Neutrophil (primary cell): ENCODE data around the gene SNX3.

Source experiments
- H3K27ac ChIP-seq: fragments of 200-600 bp; sonication (generic); 2 replicates; pipeline ENCODE4 v1.5.1; 2016; ENCODE audit warnings: mild to moderate bottlenecking, moderate library complexity
- H3K27me3 ChIP-seq: fragments of 200-600 bp; sonication (generic); 2 replicates; pipeline ENCODE4 v1.6.0; 2016; ENCODE audit warnings: mild to moderate bottlenecking
- H3K36me3 ChIP-seq: fragments of 200-600 bp; sonication (generic); 2 replicates; pipeline ENCODE4 v1.5.1; 2017
- H3K4me1 ChIP-seq, 2 experiments: fragments of 200-600 bp in 1 of 2; sonication (generic) in 1 of 2; 1 replicate in 1 of 2; 2 replicates in 1 of 2; pipeline versions ENCODE4 v1.5.1 to v1.6.1; 2013 to 2016; ENCODE audit warnings: low read depth in 1 of 2, low read length in 1 of 2, mild to moderate bottlenecking in 1 of 2, moderate library complexity in 1 of 2; ENCODE audit not compliant: control insufficient read depth in 1 of 2, insufficient read depth in 1 of 2
- H3K4me3 ChIP-seq, 2 experiments: fragments of 200-600 bp in 1 of 2; sonication (generic) in 1 of 2; 1 replicate in 1 of 2; 2 replicates in 1 of 2; pipeline ENCODE4 v1.5.1; 2013 to 2016; ENCODE audit warnings: low read depth in 1 of 2, low read length in 1 of 2, mild to moderate bottlenecking in 1 of 2, moderate library complexity in 1 of 2
- H3K9me3 ChIP-seq: fragments of 200-600 bp; sonication (generic); 2 replicates; pipeline ENCODE4 v1.5.1; 2016
- TF ChIP-seq, protein P1 (sequence below): fragments of 200-600 bp; sonication (generic); IDR thresholded peaks from 2 replicates; pipeline ENCODE4 v1.5.1; 2016; ENCODE audit warnings: antibody characterized with exemption

The SNX3 gene

DNA sequence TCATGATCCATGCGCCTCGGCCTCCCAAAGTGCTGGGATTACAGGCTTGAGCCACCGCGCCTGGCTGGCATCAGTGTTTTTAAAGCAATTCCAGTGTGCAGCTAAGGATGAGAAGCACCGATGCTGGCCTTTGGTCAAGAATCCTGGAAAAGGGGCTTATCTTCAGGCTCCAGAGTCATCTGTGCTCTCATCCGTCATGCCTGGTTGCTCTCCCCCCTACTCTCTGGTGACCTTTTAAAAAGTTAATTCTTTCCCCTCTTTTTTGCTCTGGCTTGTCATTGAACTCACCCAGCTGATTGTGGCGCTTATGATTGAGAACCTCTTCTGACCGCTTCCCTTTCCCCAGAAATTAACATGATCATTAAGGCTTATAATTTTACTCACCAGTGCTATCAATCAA lies 66.3 kb downstream of the SNX3 start:
- Histone ChIP-seq H3K9me3 (no peaks in the 10 kb centered on the region), H3K27ac (no peak overlapping the region), H3K4me3 (no peak overlapping the region), H3K36me3 (no peaks in the 10 kb centered on the region), H3K4me1 (peaks cover 43 to 50% of the 10 kb centered on the region in 2 experiments), H3K27me3 (no peaks in the 10 kb centered on the region)
- TF ChIP-seq, protein P1, sequence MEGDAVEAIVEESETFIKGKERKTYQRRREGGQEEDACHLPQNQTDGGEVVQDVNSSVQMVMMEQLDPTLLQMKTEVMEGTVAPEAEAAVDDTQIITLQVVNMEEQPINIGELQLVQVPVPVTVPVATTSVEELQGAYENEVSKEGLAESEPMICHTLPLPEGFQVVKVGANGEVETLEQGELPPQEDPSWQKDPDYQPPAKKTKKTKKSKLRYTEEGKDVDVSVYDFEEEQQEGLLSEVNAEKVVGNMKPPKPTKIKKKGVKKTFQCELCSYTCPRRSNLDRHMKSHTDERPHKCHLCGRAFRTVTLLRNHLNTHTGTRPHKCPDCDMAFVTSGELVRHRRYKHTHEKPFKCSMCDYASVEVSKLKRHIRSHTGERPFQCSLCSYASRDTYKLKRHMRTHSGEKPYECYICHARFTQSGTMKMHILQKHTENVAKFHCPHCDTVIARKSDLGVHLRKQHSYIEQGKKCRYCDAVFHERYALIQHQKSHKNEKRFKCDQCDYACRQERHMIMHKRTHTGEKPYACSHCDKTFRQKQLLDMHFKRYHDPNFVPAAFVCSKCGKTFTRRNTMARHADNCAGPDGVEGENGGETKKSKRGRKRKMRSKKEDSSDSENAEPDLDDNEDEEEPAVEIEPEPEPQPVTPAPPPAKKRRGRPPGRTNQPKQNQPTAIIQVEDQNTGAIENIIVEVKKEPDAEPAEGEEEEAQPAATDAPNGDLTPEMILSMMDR, result no peak

DNA sequence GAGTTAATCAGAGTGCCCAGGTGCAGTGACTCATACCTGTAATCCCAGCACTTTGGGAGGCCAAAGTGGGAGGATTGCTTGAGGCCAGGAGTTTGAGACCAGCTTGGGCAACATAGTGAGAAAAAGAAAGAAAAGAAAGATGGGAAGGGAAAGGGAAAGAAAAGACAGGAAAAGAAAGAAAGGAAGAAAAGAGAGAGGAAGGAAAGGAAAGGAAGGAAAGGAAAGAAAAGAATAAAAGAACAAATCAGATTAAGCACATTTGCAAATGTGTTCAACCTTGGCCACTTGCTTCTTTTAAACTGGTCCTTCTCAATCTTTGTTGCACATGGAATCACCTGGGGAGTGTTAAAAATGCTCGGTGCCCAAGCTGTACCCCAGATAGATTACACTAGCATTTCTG lies 67.0 kb downstream of the SNX3 start:
- peaks cover 43 to 50% of the 10 kb centered on the region in 2 experiments for H3K4me1 ChIP-seq
- no peaks in the 10 kb centered on the region for H3K9me3 ChIP-seq
- H3K36me3 ChIP-seq, result no peaks in the 10 kb centered on the region
- TF ChIP-seq, protein P1, result no peak
- H3K27ac ChIP-seq, result peak overlapping the region; percentile 65
- H3K4me3 ChIP-seq, result peak overlapping the region in 1 of 2 experiments; percentile 13
- H3K27me3 ChIP-seq, result peaks cover 5% of the 10 kb centered on the region

DNA sequence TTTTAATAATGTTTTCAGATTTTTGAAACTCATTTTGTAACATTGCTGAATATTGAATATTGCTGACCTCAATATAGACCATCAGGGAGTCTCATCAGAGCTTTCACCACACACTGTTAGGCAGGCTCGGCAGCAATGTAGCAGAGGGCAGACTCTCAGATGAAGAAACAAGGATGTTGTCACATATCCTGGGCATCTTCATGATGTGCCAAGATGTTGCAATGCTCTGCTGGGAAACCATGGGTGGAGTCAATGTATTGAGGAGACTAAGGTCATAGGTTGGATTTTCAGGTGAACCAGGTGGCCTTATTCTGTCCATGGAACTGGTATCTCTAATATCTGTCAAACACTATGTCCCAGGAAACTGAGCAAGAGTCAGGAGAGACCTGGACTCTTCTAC lies 67.7 kb downstream of the SNX3 start:
- TF ChIP-seq, protein P1, result no peak
- Histone ChIP-seq H3K36me3 (no peaks in the 10 kb centered on the region), H3K27me3 (peaks cover 12% of the 10 kb centered on the region), H3K4me1 (peaks cover 43 to 50% of the 10 kb centered on the region in 2 experiments), H3K27ac (peak overlapping the region; percentile 65), H3K9me3 (no peaks in the 10 kb centered on the region), H3K4me3 (peak overlapping the region; percentile 2 to 13)

DNA sequence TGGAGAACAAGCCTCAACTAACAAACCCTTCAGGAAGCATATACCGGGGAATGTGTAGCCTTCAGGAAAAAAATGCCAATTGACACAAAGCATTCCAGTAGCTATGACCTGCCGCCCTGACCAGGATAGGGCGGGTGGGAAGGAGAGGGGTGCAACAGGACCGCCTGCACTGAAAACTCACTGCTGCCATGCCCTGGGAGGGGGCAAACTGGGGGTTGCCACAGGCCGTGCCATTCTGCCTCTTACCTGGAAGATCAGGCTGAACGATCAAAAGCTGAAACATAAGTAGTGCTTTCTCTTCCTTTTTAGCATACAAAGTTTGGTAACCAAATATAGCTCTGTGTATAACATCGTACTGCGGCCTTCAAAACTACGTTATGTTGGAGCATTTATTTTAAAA lies 73.3 kb downstream of the SNX3 start:
- Histone ChIP-seq H3K36me3 (no peaks in the 10 kb centered on the region), H3K27me3 (peaks cover 63% of the 10 kb centered on the region), H3K4me1 (peaks cover 7 to 9% of the 10 kb centered on the region in 2 experiments), H3K27ac (no peak overlapping the region), H3K9me3 (no peaks in the 10 kb centered on the region), H3K4me3 (no peak overlapping the region)
- TF ChIP-seq, protein P1, result no peak

DNA sequence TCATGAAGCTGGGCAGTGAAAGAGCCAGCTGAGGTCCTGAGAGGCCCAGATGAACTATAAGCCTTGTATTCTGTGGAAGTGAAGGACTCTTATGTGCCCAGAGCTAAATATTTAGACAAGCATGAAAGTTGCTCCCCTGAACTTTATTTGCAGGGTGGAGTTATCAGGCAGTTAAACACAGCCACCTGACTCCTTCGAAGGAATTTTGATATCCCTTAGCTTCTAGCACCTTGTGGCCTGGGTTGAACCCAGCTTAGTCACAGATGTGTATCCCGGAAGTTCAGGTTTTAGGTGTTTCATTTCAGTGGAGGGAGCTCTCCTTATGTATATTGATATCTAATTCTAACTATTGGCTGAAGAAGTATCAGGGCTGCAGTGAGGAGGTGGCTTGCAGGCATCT lies 74.6 kb downstream of the SNX3 start:
- Histone ChIP-seq H3K36me3 (no peaks in the 10 kb centered on the region), H3K27ac (no peak overlapping the region), H3K9me3 (no peaks in the 10 kb centered on the region), H3K4me3 (no peak overlapping the region), H3K4me1 (no peaks in the 10 kb centered on the region), H3K27me3 (peaks cover 74% of the 10 kb centered on the region)
- TF ChIP-seq, protein P1, result no peak

DNA sequence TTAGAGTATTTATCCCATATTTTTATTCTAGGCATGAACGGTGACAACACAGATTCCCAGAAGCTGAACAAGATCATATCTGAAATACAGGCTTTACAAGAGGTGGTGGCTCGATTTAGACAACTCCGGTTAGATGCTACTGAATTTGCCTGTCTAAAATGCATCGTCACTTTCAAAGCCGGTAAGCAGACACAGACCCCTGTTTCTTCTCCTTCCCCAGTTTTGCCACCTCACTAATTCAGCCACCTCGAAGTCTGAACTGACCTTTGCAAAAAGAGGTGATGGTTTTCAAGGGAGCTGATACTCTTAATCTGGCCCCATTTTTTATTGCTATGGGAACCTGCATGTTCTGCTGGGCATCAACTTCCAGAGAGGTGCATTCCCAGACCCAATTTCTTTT lies 80.1 kb downstream of the SNX3 start:
- Histone ChIP-seq H3K27ac (no peak overlapping the region), H3K4me1 (peaks cover 11 to 38% of the 10 kb centered on the region in 2 experiments), H3K27me3 (peaks cover 96% of the 10 kb centered on the region), H3K36me3 (no peaks in the 10 kb centered on the region), H3K4me3 (no peak overlapping the region), H3K9me3 (no peaks in the 10 kb centered on the region)
- TF ChIP-seq, protein P1, result no peak
